Measurements from ENCODE around the gene PEAK3. TPM values are rescaled to one million over a fixed set of nuclear protein-coding genes. Genes with fewer than 3 reads are reported as not detected.

Gene PEAK3
- total and polyA plus RNA-seq, 7 donors = under 0.01 to 0.82 (median 0.55) TPM

- Histone ChIP-seq H3K4me3 (no peak overlapping the region), H3K36me3 (no peaks in the 10 kb centered on the region), H3K27ac (no peak overlapping the region), H3K4me1 (peaks cover 0 to 16% (median 15%) of the 10 kb centered on the region in 4 donors), H3K27me3 (peaks cover 21 to 65% (median 46%) of the 10 kb centered on the region in 3 donors), H3K9me3 (no peaks in the 10 kb centered on the region)
- WGBS, 2 donors = 72 to 77% methylated on average over 26 of the region's 26 CpGs
- TF ChIP-seq CTCF (IDR thresholded peaks at IDR 0.05) = no peak
- TF ChIP-seq POLR2AphosphoS5 (IDR thresholded peaks at IDR 0.05) = no peak
- no peak for TF ChIP-seq EP300 (IDR thresholded peaks at IDR 0.05)
- no peak for TF ChIP-seq POLR2A (IDR thresholded peaks at IDR 0.05)
- intact Hi-C loops (cut with DNase I) = no loop called here
- no peak for DNase-seq
These were observed 21.3 kb upstream of the PEAK3 start for GRCh38 chr19:2303211-2303798.

GRCh38 chr19:2302319-2303210, 20.6 kb upstream of the PEAK3 start:
- TF ChIP-seq POLR2AphosphoS5 (IDR thresholded peaks at IDR 0.05) (peak in 1 of 4 donors; percentile 38), EP300 (IDR thresholded peaks at IDR 0.05) (no peak), CTCF (IDR thresholded peaks at IDR 0.05) (no peak), POLR2A (IDR thresholded peaks at IDR 0.05) (no peak)
- WGBS, 2 donors = 17% methylated on average over 62 of the region's 62 CpGs
- no peak overlapping the region for H3K4me3 ChIP-seq
- H3K27me3 ChIP-seq = peaks cover 16 to 59% (median 41%) of the 10 kb centered on the region in 3 donors
- H3K4me1 ChIP-seq = peaks cover 0 to 12% (median 10%) of the 10 kb centered on the region in 4 donors
- peak; percentile 79 for DNase-seq
- no peaks in the 10 kb centered on the region for H3K36me3 ChIP-seq
- H3K9me3 ChIP-seq = no peaks in the 10 kb centered on the region
- H3K27ac ChIP-seq = no peak overlapping the region
- intact Hi-C loops (cut with DNase I) = no loop called here

DNA sequence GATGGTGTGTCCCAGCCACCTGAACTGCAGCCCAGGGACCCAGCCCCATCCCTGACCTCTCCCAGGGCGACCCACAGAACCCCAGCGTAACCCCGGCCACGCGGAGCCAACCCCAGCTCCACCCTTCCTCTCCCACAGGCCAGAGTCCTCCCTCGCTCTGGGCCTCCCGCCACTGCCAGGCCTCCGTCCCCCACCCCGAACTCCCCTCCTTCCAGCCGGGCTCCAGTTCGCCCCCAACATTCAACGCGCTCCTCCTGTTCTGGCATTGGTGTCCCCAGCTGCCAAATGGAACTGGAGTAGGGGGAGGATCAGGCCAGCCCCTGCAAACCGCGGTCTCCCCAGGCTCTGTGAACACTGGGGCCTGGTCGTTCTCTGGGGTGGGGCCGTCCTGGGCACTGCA, 18.6 kb upstream of the PEAK3 start:
- TF ChIP-seq POLR2A (IDR thresholded peaks at IDR 0.05) = no peak
- TF ChIP-seq CTCF (IDR thresholded peaks at IDR 0.05) = no peak
- no peak for TF ChIP-seq EP300 (IDR thresholded peaks at IDR 0.05)
- no peak for TF ChIP-seq POLR2AphosphoS5 (IDR thresholded peaks at IDR 0.05)
- H3K4me3 ChIP-seq = no peak overlapping the region
- H3K4me1 ChIP-seq = peaks cover 0 to 13% (median 10%) of the 10 kb centered on the region in 4 donors
- DNase-seq = no peak
- H3K9me3 ChIP-seq = no peaks in the 10 kb centered on the region
- WGBS, 2 donors = 59 to 75% methylated on average over 17 of the region's 17 CpGs
- intact Hi-C loops (cut with DNase I) = no loop called here
- H3K36me3 ChIP-seq = no peaks in the 10 kb centered on the region
- peaks cover 4 to 39% (median 20%) of the 10 kb centered on the region in 3 donors for H3K27me3 ChIP-seq
- no peak overlapping the region for H3K27ac ChIP-seq

- no peak for DNase-seq
- TF ChIP-seq POLR2A (IDR thresholded peaks at IDR 0.05) (no peak), EP300 (IDR thresholded peaks at IDR 0.05) (no peak), POLR2AphosphoS5 (IDR thresholded peaks at IDR 0.05) (no peak), CTCF (IDR thresholded peaks at IDR 0.05) (no peak)
- peaks cover 0 to 33% (median 27%) of the 10 kb centered on the region in 4 donors for H3K4me1 ChIP-seq
- H3K4me3 ChIP-seq = no peak overlapping the region
- no peaks in the 10 kb centered on the region for H3K9me3 ChIP-seq
- WGBS, 2 donors = 55 to 83% methylated on average over 16 of the region's 16 CpGs
- intact Hi-C loops (cut with DNase I) = no loop called here
- no peak overlapping the region for H3K27ac ChIP-seq
- peaks cover 8 to 24% (median 17%) of the 10 kb centered on the region in 3 donors for H3K27me3 ChIP-seq
- no peaks in the 10 kb centered on the region for H3K36me3 ChIP-seq
These were observed 14.2 kb upstream of the PEAK3 start for GRCh38 chr19:2296141-2296540.

All from sigmoid colon (tissue), 7 donors.